K562 (cell line): ENCODE results near the gene MRPL41. TPM values are rescaled to one million over a fixed set of nuclear protein-coding genes. Genes with fewer than 3 reads are reported as not detected.

ENCODE experiments used
- HCFC1 ChIP-seq: IDR thresholded peaks from 2 replicates; pipeline ENCODE4 v1.6.1; 2012; ENCODE audit warnings: low read depth, low read length, improper control_type of control experiment
- HNRNPL ChIP-seq: fragments of 200-400 bp; formaldehyde crosslinking; IDR thresholded peaks from 2 replicates; pipeline ENCODE4 v1.6.1; 2017; ENCODE audit warnings: low read depth, mild to moderate bottlenecking, low read length
- HNRNPUL1 ChIP-seq: fragments of 200-400 bp; formaldehyde crosslinking; IDR thresholded peaks from 2 replicates; pipeline ENCODE4 v1.6.1; 2017; ENCODE audit warnings: low read length
- NR2C2 ChIP-seq, 2 experiments: fragments of 200-800 bp in 1 of 2; sonication (Bioruptor generic) in 1 of 2; sonication (generic) in 1 of 2; formaldehyde crosslinking in 1 of 2; IDR thresholded peaks; 2 replicates each; pipeline versions ENCODE4 v1.6.1 to v1.8.0; 2016 to 2022; ENCODE audit warnings: mild to moderate bottlenecking in 1 of 2, missing compliant biosample characterization in 1 of 2, missing genetic modification characterization in 1 of 2, missing genetic modification reagents in 1 of 2
- PHF8 ChIP-seq: fragments of 200-600 bp; sonication (generic); IDR thresholded peaks from 2 replicates; pipeline ENCODE4 v1.6.1; 2012; ENCODE audit warnings: mixed run types, mild to moderate bottlenecking, inconsistent platforms, low read length, moderate library complexity, borderline replicate concordance
- RBBP5 ChIP-seq: fragments of 200-600 bp; sonication (generic); IDR thresholded peaks from 2 replicates; pipeline ENCODE4 v1.6.1; 2012; ENCODE audit warnings: borderline replicate concordance, mild to moderate bottlenecking, low read length, control low read depth, inconsistent platforms; ENCODE audit not compliant: insufficient read depth, poor library complexity, severe bottlenecking
- SRSF7 ChIP-seq: fragments of 200-400 bp; formaldehyde crosslinking; optimal IDR thresholded peaks from 2 replicates; pipeline ENCODE3; 2017; ENCODE audit warnings: mild to moderate bottlenecking, low read depth, low read length
- STAT5B ChIP-seq: fragments of 250-450 bp; sonication (Bioruptor Pico); IDR thresholded peaks from 2 replicates; pipeline ENCODE4 v1.8.0; 2021; ENCODE audit warnings: mild to moderate bottlenecking, inconsistent platforms
- ZBTB7A ChIP-seq: IDR thresholded peaks from 2 replicates; pipeline ENCODE4 v1.6.1; 2011; ENCODE audit warnings: low read depth, mild to moderate bottlenecking, low read length, moderate library complexity, borderline replicate concordance; ENCODE audit not compliant: control insufficient read depth
- ZNF239 ChIP-seq: fragments of 250-450 bp; sonication (Bioruptor Pico); IDR thresholded peaks from 2 replicates; pipeline ENCODE4 v1.4.0; 2020; ENCODE audit warnings: mild to moderate bottlenecking
- ZNF24 ChIP-seq: fragments of 450-650 bp; IDR thresholded peaks from 2 replicates; pipeline ENCODE4 v1.6.1; 2016
- polyA plus RNA-seq, 8 experiments: library from polyadenylated mRNA; depleted of rRNA in 4 of 8; stranded (reverse) in 5 of 8; unstranded in 3 of 8; fragments of >200 nt; fragmentation: Nextera tagmentation in 2 of 8; fragmentation: Illumina TruSeq in 1 of 8; extraction: Ambion mirVana in 2 of 8; extraction: Trizol in 1 of 8; gene quantifications; 2 replicates each; pipeline versions ENCODE4 v1.2.1 to v1.2.3, GENCODE V29; 2011 to 2014; ENCODE audit warnings: inconsistent platforms in 1 of 8, missing spikeins in 1 of 8
- total RNA-seq, 7 experiments: library from RNA; depleted of rRNA in 6 of 7; stranded (reverse); fragments of >200 nt in 6 of 7; fragmentation: Illumina TruSeq in 2 of 7; extraction: Trizol in 2 of 7; gene quantifications; 2 replicates each; pipeline versions ENCODE4 v1.2.1 to v1.2.3, GENCODE V29; 2011 to 2021; ENCODE audit warnings: low replicate concordance in 1 of 7
- TF ChIP-seq, protein P1 (sequence below): sonication (generic); formaldehyde crosslinking; IDR thresholded peaks from 2 replicates; pipeline ENCODE4 v1.4.0; 2020; ENCODE audit warnings: mild to moderate bottlenecking, missing genetic modification reagents
- TF ChIP-seq, protein P2 (sequence below): fragments of 250-450 bp; sonication (Bioruptor Pico); IDR thresholded peaks from 2 replicates; pipeline ENCODE4 v1.8.0; 2022; ENCODE audit warnings: inconsistent platforms
- TF ChIP-seq, protein P3 (sequence below), 2 experiments: fragments of 450-650 bp in 1 of 2; IDR thresholded peaks; 2 replicates each; pipeline ENCODE4 v1.6.1; 2011 to 2017; ENCODE audit warnings: low read depth in 2 of 2, antibody characterized with exemption in 1 of 2, borderline replicate concordance in 1 of 2, low read length in 1 of 2, mild to moderate bottlenecking in 1 of 2, mixed read lengths in 1 of 2; ENCODE audit not compliant: control insufficient read depth in 1 of 2
- TF ChIP-seq, protein P4 (sequence below): sonication (generic); formaldehyde crosslinking; IDR thresholded peaks from 2 replicates; pipeline ENCODE4 v1.8.1; 2023; ENCODE audit warnings: mild to moderate bottlenecking, missing genetic modification reagents
- TF ChIP-seq, protein P5 (sequence below): sonication (generic); formaldehyde crosslinking; IDR thresholded peaks from 2 replicates; pipeline ENCODE4 v1.9.0; 2022; ENCODE audit warnings: mild to moderate bottlenecking, missing genetic modification reagents

Gene MRPL41
- total and polyA plus RNA-seq, 9 of the 15 experiments (the other 6 are each of a cell fraction or from before 2014, with no cell fraction given), result 2.6 to 259 (median 21.6) TPM

DNA sequence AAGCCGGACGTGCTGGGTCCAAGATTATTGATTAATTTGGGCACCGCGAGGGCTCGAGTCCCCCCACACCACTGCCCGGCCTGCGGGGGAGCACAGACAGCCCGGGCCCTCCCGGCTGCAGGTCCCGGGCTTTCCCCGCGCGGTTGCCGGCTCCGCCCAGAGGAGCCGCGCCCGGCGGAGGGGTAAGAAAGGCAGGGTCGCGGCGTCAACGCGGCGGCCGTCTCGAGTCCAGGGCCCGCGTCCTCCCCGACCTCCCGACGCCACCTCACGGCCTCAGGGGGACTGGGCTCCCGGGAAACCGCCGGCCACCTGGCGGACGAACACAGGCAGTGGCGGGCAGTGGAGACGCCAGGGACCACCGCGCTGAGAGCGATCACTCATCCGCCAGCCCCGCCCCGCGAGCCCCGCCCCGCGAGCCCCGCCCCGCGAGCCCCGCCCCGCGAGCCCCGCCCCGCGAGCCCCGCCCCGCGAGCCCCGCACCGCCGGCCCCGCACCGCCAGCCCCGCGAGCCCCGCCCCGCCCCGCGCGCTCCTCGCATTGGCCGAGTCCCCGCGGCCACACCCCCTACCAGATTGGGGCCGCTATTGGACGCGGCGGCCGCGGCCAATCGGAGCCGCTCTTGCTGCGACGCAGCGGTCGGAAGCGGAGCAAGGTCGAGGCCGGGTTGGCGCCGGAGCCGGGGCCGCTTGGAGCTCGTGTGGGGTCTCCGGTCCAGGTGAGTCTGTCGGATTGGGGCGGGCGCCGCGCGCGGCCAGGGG, at the start of gene MRPL41 (continued):
- TF ChIP-seq, protein P1, sequence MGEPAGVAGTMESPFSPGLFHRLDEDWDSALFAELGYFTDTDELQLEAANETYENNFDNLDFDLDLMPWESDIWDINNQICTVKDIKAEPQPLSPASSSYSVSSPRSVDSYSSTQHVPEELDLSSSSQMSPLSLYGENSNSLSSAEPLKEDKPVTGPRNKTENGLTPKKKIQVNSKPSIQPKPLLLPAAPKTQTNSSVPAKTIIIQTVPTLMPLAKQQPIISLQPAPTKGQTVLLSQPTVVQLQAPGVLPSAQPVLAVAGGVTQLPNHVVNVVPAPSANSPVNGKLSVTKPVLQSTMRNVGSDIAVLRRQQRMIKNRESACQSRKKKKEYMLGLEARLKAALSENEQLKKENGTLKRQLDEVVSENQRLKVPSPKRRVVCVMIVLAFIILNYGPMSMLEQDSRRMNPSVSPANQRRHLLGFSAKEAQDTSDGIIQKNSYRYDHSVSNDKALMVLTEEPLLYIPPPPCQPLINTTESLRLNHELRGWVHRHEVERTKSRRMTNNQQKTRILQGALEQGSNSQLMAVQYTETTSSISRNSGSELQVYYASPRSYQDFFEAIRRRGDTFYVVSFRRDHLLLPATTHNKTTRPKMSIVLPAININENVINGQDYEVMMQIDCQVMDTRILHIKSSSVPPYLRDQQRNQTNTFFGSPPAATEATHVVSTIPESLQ (CRISPR knock-in tag), result no peak
- TF ChIP-seq HNRNPL (no peak), SRSF7 (no peak), STAT5B (CRISPR knock-in tag) (no peak), HNRNPUL1 (no peak), ZNF24 (no peak), HCFC1 (peak; percentile 62), RBBP5 (no peak), ZNF239 (no peak), NR2C2 (CRISPR knock-in tag; IDR thresholded peaks at IDR 0.05) (no peak; the same call in 1 of the 2 replicates), NR2C2 (tag; IDR thresholded peaks at IDR 0.05) (peak; percentile 82), PHF8 (peak; percentile 83), ZBTB7A (peak; percentile 89)
- TF ChIP-seq, protein P2, sequence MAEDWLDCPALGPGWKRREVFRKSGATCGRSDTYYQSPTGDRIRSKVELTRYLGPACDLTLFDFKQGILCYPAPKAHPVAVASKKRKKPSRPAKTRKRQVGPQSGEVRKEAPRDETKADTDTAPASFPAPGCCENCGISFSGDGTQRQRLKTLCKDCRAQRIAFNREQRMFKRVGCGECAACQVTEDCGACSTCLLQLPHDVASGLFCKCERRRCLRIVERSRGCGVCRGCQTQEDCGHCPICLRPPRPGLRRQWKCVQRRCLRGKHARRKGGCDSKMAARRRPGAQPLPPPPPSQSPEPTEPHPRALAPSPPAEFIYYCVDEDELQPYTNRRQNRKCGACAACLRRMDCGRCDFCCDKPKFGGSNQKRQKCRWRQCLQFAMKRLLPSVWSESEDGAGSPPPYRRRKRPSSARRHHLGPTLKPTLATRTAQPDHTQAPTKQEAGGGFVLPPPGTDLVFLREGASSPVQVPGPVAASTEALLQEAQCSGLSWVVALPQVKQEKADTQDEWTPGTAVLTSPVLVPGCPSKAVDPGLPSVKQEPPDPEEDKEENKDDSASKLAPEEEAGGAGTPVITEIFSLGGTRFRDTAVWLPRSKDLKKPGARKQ (CRISPR knock-in tag), result no peak
- TF ChIP-seq, protein P3, sequence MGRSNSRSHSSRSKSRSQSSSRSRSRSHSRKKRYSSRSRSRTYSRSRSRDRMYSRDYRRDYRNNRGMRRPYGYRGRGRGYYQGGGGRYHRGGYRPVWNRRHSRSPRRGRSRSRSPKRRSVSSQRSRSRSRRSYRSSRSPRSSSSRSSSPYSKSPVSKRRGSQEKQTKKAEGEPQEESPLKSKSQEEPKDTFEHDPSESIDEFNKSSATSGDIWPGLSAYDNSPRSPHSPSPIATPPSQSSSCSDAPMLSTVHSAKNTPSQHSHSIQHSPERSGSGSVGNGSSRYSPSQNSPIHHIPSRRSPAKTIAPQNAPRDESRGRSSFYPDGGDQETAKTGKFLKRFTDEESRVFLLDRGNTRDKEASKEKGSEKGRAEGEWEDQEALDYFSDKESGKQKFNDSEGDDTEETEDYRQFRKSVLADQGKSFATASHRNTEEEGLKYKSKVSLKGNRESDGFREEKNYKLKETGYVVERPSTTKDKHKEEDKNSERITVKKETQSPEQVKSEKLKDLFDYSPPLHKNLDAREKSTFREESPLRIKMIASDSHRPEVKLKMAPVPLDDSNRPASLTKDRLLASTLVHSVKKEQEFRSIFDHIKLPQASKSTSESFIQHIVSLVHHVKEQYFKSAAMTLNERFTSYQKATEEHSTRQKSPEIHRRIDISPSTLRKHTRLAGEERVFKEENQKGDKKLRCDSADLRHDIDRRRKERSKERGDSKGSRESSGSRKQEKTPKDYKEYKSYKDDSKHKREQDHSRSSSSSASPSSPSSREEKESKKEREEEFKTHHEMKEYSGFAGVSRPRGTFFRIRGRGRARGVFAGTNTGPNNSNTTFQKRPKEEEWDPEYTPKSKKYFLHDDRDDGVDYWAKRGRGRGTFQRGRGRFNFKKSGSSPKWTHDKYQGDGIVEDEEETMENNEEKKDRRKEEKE (IDR thresholded peaks at IDR 0.05; ENCODE audit: borderline replicate concordance in 1 of 2, control insufficient read depth in 1 of 2, low read depth in 2 of 2, low read length in 1 of 2), result no peak
- TF ChIP-seq, protein P4, sequence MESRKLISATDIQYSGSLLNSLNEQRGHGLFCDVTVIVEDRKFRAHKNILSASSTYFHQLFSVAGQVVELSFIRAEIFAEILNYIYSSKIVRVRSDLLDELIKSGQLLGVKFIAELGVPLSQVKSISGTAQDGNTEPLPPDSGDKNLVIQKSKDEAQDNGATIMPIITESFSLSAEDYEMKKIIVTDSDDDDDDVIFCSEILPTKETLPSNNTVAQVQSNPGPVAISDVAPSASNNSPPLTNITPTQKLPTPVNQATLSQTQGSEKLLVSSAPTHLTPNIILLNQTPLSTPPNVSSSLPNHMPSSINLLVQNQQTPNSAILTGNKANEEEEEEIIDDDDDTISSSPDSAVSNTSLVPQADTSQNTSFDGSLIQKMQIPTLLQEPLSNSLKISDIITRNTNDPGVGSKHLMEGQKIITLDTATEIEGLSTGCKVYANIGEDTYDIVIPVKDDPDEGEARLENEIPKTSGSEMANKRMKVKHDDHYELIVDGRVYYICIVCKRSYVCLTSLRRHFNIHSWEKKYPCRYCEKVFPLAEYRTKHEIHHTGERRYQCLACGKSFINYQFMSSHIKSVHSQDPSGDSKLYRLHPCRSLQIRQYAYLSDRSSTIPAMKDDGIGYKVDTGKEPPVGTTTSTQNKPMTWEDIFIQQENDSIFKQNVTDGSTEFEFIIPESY (CRISPR knock-in tag), result no peak
- TF ChIP-seq, protein P5, sequence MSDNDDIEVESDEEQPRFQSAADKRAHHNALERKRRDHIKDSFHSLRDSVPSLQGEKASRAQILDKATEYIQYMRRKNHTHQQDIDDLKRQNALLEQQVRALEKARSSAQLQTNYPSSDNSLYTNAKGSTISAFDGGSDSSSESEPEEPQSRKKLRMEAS (CRISPR knock-in tag), result peak; percentile 39
